LNCAP (cell line): ENCODE results near the gene DHDH.
A peak's percentile ranks its signal among the peaks of the same experiment; 100 is the strongest.

ENCODE experiments used
- CTCF ChIP-seq: fragments of 450-650 bp; IDR thresholded peaks from 2 replicates; pipeline ENCODE4 v1.5.1; 2017; ENCODE audit warnings: mild to moderate bottlenecking

Gene DHDH

GRCh38 chr19:48970139-48970766 is 36.8 kb downstream of the DHDH start:
- TF ChIP-seq CTCF = no peak

- peak; percentile 70 for TF ChIP-seq CTCF
Observed at GRCh38 chr19:48970923-48971395, 37.5 kb downstream of the DHDH start.

GRCh38 chr19:48975947-48976847 is 42.7 kb downstream of the DHDH start:
- no peak for TF ChIP-seq CTCF

- TF ChIP-seq CTCF = no peak
Observed at GRCh38 chr19:48977061-48977460, 43.6 kb downstream of the DHDH start.

GRCh38 chr19:48982280-48982679 is 48.8 kb downstream of the DHDH start:
- TF ChIP-seq CTCF = no peak

- TF ChIP-seq CTCF = no peak
Observed at GRCh38 chr19:48985711-48986110, 52.2 kb downstream of the DHDH start.

- TF ChIP-seq CTCF = no peak
Observed at GRCh38 chr19:48986211-48986610, 52.7 kb downstream of the DHDH start.
